OCI-LY3 (cell line): ENCODE results near the gene GPR171.

ENCODE experiments used
- H2AFZ ChIP-seq: fragments of 200-600, 300-600 bp; shearing (Covaris generic); 2 replicates; pipeline ENCODE4 v1.6.0; 2014; ENCODE audit warnings: antibody characterized with exemption, low read depth, low read length
- H3K27ac ChIP-seq: fragments of 200-600, 300-600 bp; sonication (generic); 2 replicates; pipeline ENCODE4 v1.5.1; 2014; ENCODE audit warnings: mild to moderate bottlenecking, low read length, moderate library complexity, mixed read lengths
- H3K27me3 ChIP-seq: fragments of 200-600, 300-600 bp; sonication (generic); 2 replicates; pipeline ENCODE4 v1.6.1; 2014; ENCODE audit warnings: low read depth, low read length, mixed read lengths
- H3K36me3 ChIP-seq: fragments of 200-600, 300-600 bp; sonication (generic); replicated peaks from 2 replicates; pipeline ENCODE3; 2014; ENCODE audit warnings: low read depth, low read length, mixed read lengths
- H3K4me1 ChIP-seq: fragments of 300-600, 200-600 bp; sonication (generic); 2 replicates; pipeline ENCODE4 v1.6.1; 2014; ENCODE audit warnings: low read length, mixed read lengths
- H3K4me2 ChIP-seq: fragments of 200-600, 300-600 bp; sonication (generic); 2 replicates; pipeline ENCODE4 v1.6.1; 2014; ENCODE audit warnings: low read length, mixed read lengths
- H3K4me3 ChIP-seq: fragments of 300-600, 200-600 bp; sonication (generic); 2 replicates; pipeline ENCODE4 v1.5.1; 2014; ENCODE audit warnings: antibody characterized with exemption, mild to moderate bottlenecking, low read length, moderate library complexity
- H3K79me2 ChIP-seq: fragments of 300-600, 200-600 bp; shearing (Covaris generic); 2 replicates; pipeline ENCODE4 v1.6.1; 2014; ENCODE audit warnings: mild to moderate bottlenecking, low read length, mixed read lengths
- H3K9ac ChIP-seq: fragments of 300-600, 200-600 bp; shearing (Covaris generic); 2 replicates; pipeline ENCODE4 v1.6.0; 2014; ENCODE audit warnings: mild to moderate bottlenecking, low read length, moderate library complexity
- H3K9me3 ChIP-seq: fragments of 200-600, 300-600 bp; shearing (Covaris generic); 2 replicates; pipeline ENCODE4 v1.6.1; 2014; ENCODE audit warnings: low read length, mixed read lengths; ENCODE audit not compliant: insufficient read depth
- H4K20me1 ChIP-seq: fragments of 200-600, 300-600 bp; sonication (generic); 2 replicates; pipeline ENCODE4 v1.6.1; 2016; ENCODE audit warnings: low read length, mixed read lengths; ENCODE audit not compliant: insufficient read depth
- CTCF ChIP-seq: fragments of 200-600, 300-600 bp; sonication (generic); IDR thresholded peaks from 2 replicates; pipeline ENCODE4 v1.5.1; 2014; ENCODE audit warnings: antibody characterized with exemption, low read length, low read depth
- EZH2phosphoT487 ChIP-seq: fragments of 200-600 bp; shearing (Covaris generic); IDR thresholded peaks from 2 replicates; pipeline ENCODE4 v1.6.1; 2018; ENCODE audit warnings: antibody characterized with exemption, mixed run types, low read depth

Gene GPR171

GRCh38 chr3:151152455-151153079, 50.4 kb downstream of the GPR171 start:
- Histone ChIP-seq H3K9ac (no peak overlapping the region), H3K27me3 (no peaks in the 10 kb centered on the region), H3K36me3 (no peaks in the 10 kb centered on the region), H3K27ac (no peak overlapping the region), H3K4me3 (no peak overlapping the region), H4K20me1 (no peaks in the 10 kb centered on the region), H3K9me3 (no peaks in the 10 kb centered on the region), H3K4me1 (peaks cover 8% of the 10 kb centered on the region), H3K4me2 (no peak overlapping the region), H3K79me2 (no peaks in the 10 kb centered on the region), H2AFZ (no peak overlapping the region)
- TF ChIP-seq CTCF: no peak
- TF ChIP-seq EZH2phosphoT487: no peak
